ENCODE data around the gene CD2BP2.

- TF ChIP-seq CBX5 (CRISPR knock-in tag; IDR thresholded peaks at IDR 0.05; ENCODE audit: borderline replicate concordance) (no peak), NFRKB (IDR thresholded peaks at IDR 0.05) (no peak), BCL6 (CRISPR knock-in tag; IDR thresholded peaks at IDR 0.05) (no peak), CTCF (CRISPR knock-in tag; IDR thresholded peaks at IDR 0.05) (no peak), TRIM22 (IDR thresholded peaks at IDR 0.05) (no peak), ZNF274 (CRISPR knock-in tag; IDR thresholded peaks at IDR 0.05) (no peak), ASH2L (IDR thresholded peaks at IDR 0.05; ENCODE audit: insufficient read length, low read depth, low read length) (no peak), POLR2AphosphoS5 (IDR thresholded peaks at IDR 0.05; ENCODE audit: low read depth, low read length) (no peak), AHR (CRISPR knock-in tag; IDR thresholded peaks at IDR 0.05) (no peak)
Observed at GRCh38 chr16:30398661-30399434, 43.7 kb upstream of the CD2BP2 start.
